Stimulated activated CD8-positive, alpha-beta memory T cell treated with anti-CD3 and anti-CD28 coated beads, Interleukin-2, amount 100 ng/mL, for 48 hours (primary cell): ENCODE data around the gene CHST5.
A peak's percentile ranks its signal among the peaks of the same experiment; 100 is the strongest.

Experiments
- DNase-seq, 2 donors: peaks; one replicate each; pipeline ENCODE4 v3.0.0-alpha.2; 2020; ENCODE audit warnings: low read depth in 2 of 2

The CHST5 gene

DNA sequence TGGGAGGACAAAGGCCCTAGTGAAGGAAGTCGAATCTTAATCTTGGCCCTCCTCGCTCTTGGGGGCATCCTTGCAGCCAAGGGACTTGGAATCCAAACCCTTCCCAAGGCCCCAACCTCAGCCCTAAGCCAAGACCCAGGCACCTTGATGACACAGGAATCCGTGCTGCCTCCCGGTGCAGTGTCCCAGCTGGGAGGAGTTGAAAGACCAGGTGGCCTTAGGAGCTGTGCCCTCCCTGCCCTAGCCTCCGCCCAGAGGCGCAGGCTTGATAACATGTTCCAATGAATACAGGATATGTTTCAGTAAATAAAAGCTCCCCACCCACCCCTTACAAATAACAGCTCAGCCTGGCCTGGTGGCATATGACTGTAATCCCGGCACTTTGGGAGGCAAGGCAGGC, at the start of gene CHST5:
Gene CHST5 (minus strand): TSS at position 208 of the 400 bp plus-strand sequence. CDS start 5,724 bp downstream, outside the sequence.
- DNase-seq, result no peak

DNA sequence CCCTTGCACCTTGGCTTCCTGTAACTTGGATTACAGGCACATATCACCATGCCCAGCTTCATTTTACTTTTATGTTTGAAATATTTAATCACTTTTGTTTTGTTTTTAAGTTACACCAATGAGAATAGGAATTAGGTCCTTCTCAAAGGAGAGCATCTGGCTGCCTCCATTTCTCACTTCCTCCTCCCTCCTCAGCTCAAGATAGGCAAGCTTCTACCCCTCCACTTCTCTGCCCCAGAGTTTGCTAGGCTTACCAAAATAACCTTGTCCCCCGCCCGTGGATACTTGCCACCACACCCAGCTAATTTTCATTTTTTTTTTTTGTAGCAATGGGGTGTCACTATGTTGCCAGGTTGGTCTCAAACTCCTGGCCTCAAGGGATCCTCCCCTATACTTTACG, 48.2 kb upstream of the CHST5 start:
- no peak for DNase-seq

DNA sequence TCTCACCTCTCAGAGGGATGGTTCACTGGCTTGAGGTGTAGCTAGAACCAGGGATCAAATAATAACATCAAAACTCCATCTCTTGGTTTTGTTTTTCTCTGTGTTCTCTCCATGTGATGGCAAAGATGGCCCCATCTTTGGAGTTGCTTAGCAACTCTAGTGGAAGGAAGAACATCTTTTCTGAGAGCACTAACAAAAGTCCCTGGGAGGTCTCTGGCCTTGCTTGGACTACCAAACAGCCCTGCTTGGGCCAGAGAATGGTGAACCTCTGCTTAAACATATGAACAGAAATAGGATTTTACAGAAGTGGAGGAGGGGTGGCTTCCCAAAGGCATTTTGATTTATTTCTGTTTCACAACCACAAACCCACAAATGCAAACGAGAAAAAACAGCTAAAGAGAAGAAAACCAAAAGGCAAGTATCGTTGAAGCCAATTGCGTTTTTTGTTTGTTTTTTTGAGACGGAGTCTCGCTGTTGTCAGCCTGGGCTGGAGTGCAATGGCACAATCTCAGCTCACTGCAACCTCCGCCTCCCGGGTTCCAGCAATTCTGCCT, 43.5 kb upstream of the CHST5 start:
- DNase-seq, result no peak

GRCh38 chr16:75578725-75579124, 42.8 kb upstream of the CHST5 start:
- DNase-seq, result no peak

DNA sequence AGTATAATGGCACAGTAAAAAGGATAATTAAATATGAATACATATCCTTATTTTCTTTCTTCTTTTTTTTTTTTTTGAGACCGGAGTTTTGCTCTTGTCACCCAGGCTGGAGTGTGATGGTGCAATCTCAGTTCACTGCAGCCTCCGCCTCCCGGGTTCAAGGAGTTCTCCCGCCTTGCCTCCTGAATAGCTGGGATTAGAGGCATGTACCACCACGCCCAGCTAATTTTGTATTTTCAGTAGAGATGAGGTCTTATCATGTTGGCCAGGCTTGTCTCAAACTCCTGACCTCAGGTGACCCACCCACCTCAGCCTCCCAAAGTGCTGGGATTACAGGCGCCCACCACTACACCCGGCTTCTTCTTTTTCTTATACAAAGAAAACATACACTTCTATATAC, 42.3 kb upstream of the CHST5 start:
- DNase-seq, result no peak

DNA sequence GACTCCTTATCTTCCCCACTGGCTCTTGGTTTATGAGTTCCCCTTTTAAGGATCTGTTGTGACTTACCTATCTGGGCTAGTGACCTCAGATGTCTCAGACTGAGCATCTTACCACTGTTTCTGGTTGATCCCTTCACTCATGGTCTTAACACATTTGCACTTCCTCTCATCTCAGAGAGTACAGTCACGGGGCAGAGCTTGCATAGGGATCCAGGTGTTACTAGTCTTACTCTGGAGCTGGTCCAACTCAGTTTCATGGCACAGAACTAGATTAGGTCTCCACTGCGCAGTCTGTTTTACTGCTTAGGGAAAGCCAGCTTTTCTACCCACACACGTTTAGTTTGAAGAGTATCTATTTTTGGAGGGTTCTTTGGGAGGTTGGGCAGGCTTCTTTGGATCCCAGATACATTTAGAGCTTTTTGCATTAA, 40.5 kb upstream of the CHST5 start:
- no peak for DNase-seq

DNA sequence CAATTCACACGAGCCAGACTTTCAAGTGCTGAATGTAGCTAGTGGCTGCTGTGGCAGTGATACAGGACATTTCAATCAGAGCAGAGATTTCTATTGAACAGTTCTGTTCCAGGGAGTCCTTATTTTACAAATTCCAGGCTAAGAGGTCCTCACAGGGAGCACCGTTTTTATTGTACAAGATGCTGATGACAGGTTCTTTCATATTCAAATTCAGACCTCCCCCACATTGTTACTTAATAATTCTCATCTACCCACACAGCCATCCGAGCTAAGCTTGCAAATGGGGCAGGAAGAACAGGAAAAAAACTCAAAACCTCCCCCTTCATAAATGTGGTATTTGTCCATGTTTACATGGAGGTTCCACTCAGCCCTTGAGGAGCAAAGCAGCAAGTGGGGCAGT, 40.0 kb upstream of the CHST5 start:
- DNase-seq, result no peak

- DNase-seq, result no peak
These were observed 38.0 kb upstream of the CHST5 start for GRCh38 chr16:75573955-75574354.

DNA sequence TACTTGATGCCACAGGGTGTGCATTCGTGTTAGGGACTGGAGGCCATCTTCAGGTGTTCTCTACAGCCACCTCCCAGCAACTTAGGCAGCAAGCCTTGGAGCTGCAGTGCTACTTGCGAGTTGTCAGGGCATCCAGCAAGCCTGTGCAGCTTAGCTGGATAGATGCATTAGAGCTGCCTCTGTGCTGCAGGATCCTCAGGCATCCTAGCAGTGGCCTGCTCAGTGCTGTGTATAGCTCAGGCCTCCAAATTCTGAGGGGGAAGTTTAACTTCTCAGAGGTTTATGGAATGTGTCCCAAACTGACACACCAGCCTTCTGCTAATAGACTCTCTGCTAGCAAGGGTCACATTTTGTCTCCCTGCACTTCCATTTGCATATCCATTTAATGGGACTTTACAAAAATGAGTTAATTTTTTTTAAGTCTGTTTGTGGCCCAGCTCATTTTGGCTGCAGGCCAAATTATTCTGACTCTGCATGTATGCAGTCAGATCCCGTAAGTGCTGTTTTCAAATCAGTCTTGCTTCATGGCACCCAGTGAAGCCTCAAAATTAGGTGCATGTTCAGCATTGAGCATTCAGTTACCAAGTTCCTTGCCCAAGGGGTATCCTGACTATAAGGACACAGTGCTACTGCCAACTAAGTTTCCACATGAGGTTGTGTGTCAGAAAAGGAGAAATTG, 37.1 kb upstream of the CHST5 start:
- DNase-seq, result no peak

- no peak for DNase-seq
These were observed 34.6 kb upstream of the CHST5 start for GRCh38 chr16:75570396-75571065.

- no peak for DNase-seq
These were observed 32.0 kb upstream of the CHST5 start for GRCh38 chr16:75567911-75568310.

GRCh38 chr16:75566758-75567255, 30.9 kb upstream of the CHST5 start:
- no peak for DNase-seq

DNA sequence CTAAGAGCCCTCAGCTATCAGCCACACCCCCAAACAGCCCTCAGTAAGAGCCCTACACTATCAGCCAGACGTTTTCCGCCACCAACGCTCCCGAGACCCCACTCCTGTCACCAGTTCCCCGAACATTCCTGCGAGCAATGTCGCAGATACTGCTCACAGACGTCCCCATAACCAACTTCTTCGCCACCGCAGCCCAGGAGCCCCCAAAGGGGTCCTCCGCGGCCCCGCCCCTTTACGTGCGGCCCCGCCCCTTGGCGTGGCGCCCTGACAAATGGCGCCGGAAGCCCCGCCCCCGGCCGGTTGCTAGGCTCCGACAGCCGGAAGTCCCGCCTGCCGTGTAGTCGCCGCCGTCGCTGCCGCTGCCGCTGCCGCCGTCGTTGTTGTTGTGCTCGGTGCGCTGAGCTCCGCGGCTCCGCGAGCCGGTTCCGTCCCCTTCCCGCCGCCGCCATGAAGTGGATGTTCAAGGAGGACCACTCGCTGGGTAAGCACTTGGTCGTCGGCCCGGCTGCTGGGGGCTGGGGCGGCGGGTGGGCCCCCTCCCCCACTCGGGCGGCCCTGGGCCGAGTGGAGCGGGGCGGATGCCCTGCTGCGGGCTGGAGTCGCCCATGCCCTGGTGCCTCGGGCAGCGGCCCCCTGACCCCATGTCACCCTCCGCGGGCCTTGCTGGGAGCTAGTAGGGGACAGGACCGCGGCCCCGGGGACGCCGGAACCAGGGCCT, 30.3 kb upstream of the CHST5 start, which contains the start of gene GABARAPL2:
Gene GABARAPL2 (plus strand): TSS at position 340 of the 718 bp plus-strand sequence. CDS start 108 bp downstream, at position 448.
- DNase-seq, result peak; percentile 87 to 89

DNA sequence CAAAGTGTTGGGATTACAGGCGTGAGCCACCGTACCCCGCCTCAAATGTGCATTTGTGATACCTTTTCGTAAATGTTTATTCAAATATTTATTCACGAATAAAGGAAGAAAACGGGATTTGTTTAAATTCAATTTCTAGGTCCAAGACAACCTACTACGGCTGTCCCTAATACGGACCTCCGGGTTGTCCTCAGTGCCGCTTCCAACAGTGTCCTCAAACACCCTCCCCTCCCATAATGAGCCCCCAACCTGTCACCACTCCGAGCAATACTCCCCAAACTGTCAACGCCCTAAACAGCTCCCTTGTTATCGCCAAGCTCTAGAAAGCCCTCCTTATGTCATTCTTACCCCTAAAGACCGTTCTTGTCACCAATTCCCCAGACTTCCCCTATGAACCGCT, 29.7 kb upstream of the CHST5 start:
- no peak for DNase-seq

DNA sequence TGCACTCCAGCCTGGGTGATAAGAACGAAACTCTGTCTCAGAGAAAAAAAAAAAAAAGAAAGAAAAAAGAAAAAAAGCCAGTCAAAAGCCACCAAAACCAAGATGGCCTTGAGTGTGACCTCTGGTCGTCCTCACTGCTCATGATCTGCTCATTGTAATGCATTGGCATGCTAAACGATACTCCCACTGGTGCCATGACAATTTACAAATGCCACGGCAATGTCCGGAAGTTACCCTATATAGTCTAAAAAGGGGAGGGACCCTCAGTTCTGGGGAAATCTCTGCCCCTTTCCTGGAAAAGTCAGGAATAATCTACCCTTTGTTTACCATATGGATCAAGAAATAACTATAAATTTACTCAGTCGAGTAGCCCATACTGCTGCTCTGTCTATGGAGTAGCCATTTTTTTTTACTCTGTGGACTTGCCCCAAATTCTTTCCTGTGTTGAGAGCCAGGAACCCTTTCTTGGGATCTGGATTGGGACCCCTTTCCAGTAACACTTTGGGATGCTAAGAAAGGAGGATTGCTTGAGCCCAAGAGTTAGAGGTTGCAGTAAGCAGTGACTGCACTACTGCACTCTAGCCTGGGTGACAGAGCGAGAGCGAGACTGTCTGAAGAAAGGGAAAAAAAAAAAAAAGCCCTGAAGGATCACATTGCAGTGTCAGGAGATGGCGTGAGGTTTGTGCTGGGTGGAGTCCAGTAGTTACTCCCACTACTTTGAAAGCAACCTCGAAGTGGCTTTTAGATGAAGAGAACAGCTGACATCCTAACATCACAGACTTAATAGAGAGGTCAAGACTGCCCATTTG, 23.9 kb upstream of the CHST5 start:
- no peak for DNase-seq

GRCh38 chr16:75558846-75559401, 23.0 kb upstream of the CHST5 start:
- no peak for DNase-seq

GRCh38 chr16:75556431-75556950, 20.6 kb upstream of the CHST5 start:
- no peak for DNase-seq

DNA sequence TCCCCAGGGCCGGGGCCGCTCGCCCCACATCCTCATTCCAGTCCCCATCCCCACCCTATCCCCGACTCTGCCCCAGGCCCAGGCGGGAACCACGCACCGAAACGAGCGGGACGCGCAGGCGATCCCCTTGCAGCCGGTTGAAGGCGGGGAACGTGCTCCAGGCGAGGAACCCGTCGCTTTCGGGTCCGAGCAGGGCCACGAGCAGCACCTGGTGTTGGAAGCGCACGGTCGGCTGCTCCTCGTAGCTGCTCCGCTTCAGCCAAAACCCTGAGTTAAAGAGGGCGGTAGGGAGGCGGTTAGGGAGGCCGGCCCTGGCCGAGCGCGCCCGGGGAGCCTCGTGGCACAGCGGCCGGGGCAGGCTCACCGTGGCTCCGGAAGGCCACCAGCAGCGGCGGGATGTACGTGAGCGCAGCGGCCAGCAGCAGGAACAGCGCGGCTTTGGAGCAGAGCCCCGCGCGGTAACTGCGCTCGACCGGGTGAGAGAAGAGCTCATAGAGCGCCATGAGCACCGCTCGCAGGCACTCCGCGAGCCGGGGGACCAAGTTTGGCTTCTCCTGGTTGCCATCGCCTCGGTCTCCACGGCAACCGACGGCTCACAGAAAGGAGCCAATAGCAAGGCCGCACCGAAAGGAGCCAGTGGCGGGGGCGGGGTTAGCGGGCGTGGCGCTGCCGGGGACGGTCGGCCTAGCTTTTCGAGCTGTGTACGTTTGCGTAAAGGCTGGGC, 20.0 kb upstream of the CHST5 start, which contains the start of gene TMEM231:
Gene TMEM231 (minus strand): TSS at position 546 of the 724 bp plus-strand sequence. CDS start 43 bp downstream, at position 503.
- peak; percentile 96 to 98 for DNase-seq

DNA sequence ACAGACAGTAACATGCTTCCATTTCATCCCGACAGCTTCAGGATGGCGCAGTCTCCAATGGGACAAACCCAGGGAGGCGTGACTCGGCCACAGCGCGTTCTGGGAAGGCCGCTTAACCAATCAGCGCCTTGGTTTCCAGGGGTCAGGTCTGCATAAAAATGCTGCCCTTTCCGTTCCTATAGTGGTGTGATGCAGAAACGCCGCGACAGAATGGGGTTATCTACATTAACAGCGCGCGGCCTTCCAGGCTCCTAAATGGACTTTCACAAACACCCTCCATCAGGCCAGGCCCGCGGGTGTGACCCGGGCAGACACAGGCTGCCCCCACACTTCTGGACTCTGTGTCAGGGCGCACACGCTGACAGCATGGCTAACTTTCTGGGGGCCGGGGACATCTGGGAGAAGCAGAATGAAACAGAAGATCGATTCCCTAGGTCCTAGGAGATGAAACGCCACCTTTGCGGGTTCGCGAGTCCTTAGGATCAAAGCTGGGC, 19.4 kb upstream of the CHST5 start:
- DNase-seq, result no peak

GRCh38 chr16:75552951-75553350, 17.0 kb upstream of the CHST5 start:
- DNase-seq, result no peak
